GM12865 (cell line): ENCODE data around the gene AMELY.

Source experiments
- DNase-seq: peaks from one replicate; pipeline ENCODE4 v3.0.0; 2010; ENCODE audit warnings: low read depth
- H3K4me3 ChIP-seq: 2 replicates; pipeline ENCODE4 v1.5.1; 2011; ENCODE audit warnings: mild to moderate bottlenecking, low read depth, low read length, control low read depth
- TF ChIP-seq, protein P1 (sequence below): IDR thresholded peaks from 2 replicates; pipeline ENCODE4 v1.5.1; 2011; ENCODE audit warnings: low read length, control low read depth, low read depth, inconsistent platforms; ENCODE audit not compliant: insufficient read depth; ENCODE audit errors: missing control alignments

Gene AMELY

DNA sequence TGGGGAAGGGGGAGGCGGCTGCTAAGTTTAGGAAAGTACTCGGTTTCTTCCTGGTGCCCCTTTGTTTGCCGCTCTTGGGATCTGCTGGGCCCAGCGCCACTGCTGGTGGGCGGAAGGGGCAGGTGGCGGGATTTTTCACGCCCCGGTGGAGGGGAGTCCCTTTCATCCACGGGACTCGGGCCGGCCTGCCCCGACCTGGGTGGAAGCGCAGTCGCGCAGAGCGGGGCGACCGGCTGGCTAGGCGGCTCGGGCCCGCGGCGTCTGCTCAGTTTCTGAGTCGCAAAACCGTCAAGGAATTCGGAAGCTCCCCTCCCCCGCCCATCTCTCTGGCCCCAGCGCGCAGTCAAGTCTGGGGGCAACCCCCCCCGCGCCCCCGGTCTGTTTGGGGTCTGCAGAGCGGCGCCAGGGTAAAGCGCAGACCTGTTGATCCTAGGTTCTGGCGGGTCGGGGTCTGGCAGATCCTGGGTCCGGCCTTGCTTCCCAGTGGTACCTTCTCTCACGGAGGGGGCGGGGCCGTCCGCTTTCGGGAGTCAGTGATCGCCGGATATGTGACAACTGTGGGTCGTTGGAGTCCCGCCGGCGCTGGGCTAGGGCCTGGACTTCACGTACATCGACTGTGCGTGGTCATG lies at the start of gene AMELY:
Gene AMELY, minus strand, starts transcription at position 500 of the 629 bp plus-strand sequence. CDS start 39,144 bp downstream, outside the sequence.
- TF ChIP-seq, protein P1, sequence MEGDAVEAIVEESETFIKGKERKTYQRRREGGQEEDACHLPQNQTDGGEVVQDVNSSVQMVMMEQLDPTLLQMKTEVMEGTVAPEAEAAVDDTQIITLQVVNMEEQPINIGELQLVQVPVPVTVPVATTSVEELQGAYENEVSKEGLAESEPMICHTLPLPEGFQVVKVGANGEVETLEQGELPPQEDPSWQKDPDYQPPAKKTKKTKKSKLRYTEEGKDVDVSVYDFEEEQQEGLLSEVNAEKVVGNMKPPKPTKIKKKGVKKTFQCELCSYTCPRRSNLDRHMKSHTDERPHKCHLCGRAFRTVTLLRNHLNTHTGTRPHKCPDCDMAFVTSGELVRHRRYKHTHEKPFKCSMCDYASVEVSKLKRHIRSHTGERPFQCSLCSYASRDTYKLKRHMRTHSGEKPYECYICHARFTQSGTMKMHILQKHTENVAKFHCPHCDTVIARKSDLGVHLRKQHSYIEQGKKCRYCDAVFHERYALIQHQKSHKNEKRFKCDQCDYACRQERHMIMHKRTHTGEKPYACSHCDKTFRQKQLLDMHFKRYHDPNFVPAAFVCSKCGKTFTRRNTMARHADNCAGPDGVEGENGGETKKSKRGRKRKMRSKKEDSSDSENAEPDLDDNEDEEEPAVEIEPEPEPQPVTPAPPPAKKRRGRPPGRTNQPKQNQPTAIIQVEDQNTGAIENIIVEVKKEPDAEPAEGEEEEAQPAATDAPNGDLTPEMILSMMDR: no peak
- no peak for DNase-seq
- no peak within 1 kb of the TSS for H3K4me3 ChIP-seq

- TF ChIP-seq, protein P1: no peak
- DNase-seq: no peak
- no peak overlapping the region for H3K4me3 ChIP-seq
Measured at GRCh38 chrY:6949947-6950346, 38.4 kb upstream of the AMELY start.

- TF ChIP-seq, protein P1: no peak
- H3K4me3 ChIP-seq: no peak overlapping the region
- no peak for DNase-seq
Measured at GRCh38 chrY:6948378-6948777, 36.8 kb upstream of the AMELY start.

DNA sequence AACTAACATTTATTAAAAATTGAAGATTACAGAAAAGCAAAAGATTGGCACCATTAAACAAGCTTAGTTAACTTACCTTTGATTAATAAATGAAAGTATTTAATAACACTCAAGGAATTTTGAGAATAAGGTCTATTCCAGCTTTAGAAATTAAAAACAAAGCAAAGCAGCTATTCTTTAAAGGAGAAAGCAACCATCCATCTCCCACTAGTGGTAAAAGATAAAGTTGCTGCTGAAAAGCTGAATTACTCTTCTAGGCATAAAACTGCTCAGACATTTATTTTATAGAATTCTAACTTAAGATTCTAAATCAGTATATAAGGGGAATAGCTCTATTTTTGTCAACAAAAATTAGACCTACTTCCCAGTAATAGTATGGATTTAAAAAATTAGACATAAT lies 36.1 kb upstream of the AMELY start:
- TF ChIP-seq, protein P1: no peak
- no peak for DNase-seq
- H3K4me3 ChIP-seq: no peak overlapping the region

DNA sequence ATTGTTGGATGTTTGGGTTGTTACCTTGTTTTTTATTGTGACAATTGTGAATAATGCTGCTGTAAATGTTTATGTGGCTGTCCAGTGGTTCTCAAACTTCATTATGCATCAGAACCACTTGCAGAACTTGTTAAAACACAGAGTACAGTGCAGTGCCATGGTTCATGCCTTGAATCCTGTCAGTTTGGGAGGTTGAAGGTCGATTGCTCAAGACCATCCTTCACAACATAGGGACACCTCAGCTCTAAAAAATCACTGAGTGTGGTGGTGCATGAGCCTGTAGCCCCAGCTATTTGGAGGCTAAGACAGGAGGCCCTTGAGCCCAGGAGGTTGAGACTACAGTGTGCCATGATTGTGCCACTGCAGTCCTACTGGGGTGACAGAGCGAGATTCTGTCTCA lies 23.9 kb upstream of the AMELY start:
- TF ChIP-seq, protein P1: no peak
- DNase-seq: no peak
- no peak overlapping the region for H3K4me3 ChIP-seq

DNA sequence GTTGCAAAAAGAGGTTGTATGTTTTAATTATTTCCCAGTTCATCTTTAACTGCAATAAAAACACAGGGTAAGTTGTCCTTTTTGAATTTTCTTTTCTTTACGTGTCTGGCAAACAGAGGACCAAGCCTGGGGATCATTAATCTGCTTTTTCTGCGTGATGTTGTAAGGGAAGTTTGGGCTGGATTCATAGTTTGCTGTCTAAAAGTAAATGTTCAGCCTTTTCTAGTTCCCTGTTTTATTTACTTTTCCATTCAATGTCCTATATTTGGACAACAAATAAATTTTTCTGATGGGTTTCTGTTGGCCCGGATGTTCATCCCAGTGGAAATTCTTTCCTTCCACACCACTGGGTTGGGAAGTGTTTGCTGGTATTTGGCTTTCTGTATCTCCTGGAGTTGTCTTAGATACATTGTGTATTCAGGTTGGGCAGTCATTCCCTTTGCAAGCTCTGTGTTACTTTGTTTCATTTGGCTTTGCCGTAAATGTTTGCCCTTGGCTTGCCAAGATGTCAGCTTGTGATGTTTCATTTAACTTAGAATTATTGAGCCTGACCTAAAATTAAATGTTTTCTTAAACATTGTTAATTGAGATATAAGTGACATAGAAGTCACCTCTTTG lies 20.3 kb upstream of the AMELY start:
- TF ChIP-seq, protein P1: no peak
- DNase-seq: no peak

GRCh38 chrY:6929237-6929636 lies 17.7 kb upstream of the AMELY start:
- no peak for DNase-seq
- no peak overlapping the region for H3K4me3 ChIP-seq
- TF ChIP-seq, protein P1: no peak

More for the DNA sequence above, 20.3 kb upstream of the AMELY start:
- H3K4me3 ChIP-seq: no peak overlapping the region
